ENCODE data around the gene EFCAB5.

DNA sequence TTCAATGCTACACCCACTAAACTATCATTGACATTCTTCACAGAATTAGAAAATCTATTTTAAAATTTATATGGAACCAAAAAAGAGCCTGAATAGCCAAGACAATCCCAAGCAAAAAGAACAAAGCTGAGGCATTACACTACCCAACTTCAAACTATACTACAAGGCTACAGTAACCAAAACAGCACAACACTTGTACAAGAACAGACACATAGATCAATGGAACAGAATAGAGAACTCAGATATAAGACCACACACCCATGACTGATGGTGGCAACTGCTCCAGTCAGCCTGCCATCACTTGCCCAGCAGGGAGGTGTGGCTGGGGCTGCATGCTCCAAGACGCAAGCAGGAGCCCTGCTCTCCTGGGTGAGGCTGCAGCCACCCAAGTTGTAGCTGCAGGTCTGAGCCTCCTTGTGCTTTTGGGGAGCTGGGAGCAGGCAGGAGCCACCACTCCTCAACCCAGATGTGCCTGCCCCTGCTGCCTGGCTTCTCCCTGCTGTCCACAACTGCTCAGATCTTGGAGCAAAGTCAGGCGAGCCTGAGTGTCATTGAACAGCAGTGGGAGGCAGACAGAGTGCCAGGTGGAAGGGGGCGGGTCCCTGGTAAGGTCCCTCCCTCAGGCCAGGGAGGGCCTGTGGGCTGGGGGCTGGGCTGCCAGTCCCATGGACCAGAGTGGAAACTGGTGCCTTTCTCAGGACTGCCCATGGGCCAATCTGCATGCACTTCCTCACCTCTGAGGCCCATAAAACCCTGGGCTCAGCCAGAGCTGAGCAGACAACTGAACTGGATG, 36.2 kb upstream of the EFCAB5 start:
- no peak for TF ChIP-seq POLR2A (IDR thresholded peaks at IDR 0.05; ENCODE audit: low read length)
- no peak for TF ChIP-seq GATA1 (IDR thresholded peaks at IDR 0.05; ENCODE audit: low read depth, low read length)

All from erythroblast (primary cell).